HepG2 (cell line): Measurements from ENCODE around the gene LRRC4C. TPM values are rescaled to one million over a fixed set of nuclear protein-coding genes. Genes with fewer than 3 reads are reported as not detected.

ENCODE experiments used
- ATAC-seq: fragments of 200-7000 bp; cut with Tn5 transposase; 3 replicates; pipeline ENCODE4 v1.9.1; 2020; ENCODE audit warnings: mild to moderate bottlenecking, moderate library complexity
- BruUV-seq: library from RNA; stranded (reverse); fragments of 400-500 nt; replicated peaks from 2 replicates; lab custom pipeline; 2021; lab: Mats Ljungman, UMichigan
- CTCF ChIA-PET: fragments of 300-600 bp; formaldehyde crosslinking; extraction: SDS; loops from one replicate; lab custom pipeline; 2021; ENCODE audit warnings: low total read pairs, inconsistent platforms, low intra/inter-chr PET ratio; lab: Yijun Ruan, JAX
- POLR2A ChIA-PET: fragments of 350-600 bp; sonication (Branson Sonifier 250); formaldehyde crosslinking; loops from one replicate; lab custom pipeline; 2020; ENCODE audit warnings: antibody characterized with exemption, inconsistent platforms; lab: Yijun Ruan, JAX
- DNase-seq: peaks from one replicate; pipeline ENCODE4 v3.0.0-alpha.2; 2015; ENCODE audit warnings: low spot score
- FAIRE-seq: peaks from 3 replicates; lab custom pipeline; 2011; peaks lifted over from hg19 to GRCh38; lab: Jason Lieb, UNC
- H2AFZ ChIP-seq: one replicate; pipeline ENCODE4 v1.6.1; 2011; ENCODE audit warnings: low read length, inconsistent platforms
- H3K27ac ChIP-seq: fragments of 300-600 bp; 3 replicates; pipeline ENCODE4 v1.8.0; 2011; ENCODE audit warnings: mixed run types, mild to moderate bottlenecking, mixed read lengths, low read length, inconsistent platforms; ENCODE audit not compliant: insufficient read depth; ENCODE audit errors: extremely low read length
- H3K27me3 ChIP-seq, 2 experiments: fragments of 200-600 bp in 1 of 2; 2 replicates in 1 of 2; 3 replicates in 1 of 2; pipeline versions ENCODE4 v1.6.0 to v1.8.0; 2011; ENCODE audit warnings: low read length in 2 of 2, mild to moderate bottlenecking in 2 of 2, moderate library complexity in 2 of 2, inconsistent platforms in 1 of 2; ENCODE audit not compliant: insufficient read depth in 2 of 2, control insufficient read depth in 1 of 2
- H3K36me3 ChIP-seq, 2 experiments: fragments of 200-600 bp in 1 of 2; replicated peaks in 1 of 2; 2 replicates in 1 of 2; 3 replicates in 1 of 2; pipeline versions ENCODE4 v1.5.1 to v1.8.0; 2011; ENCODE audit warnings: low read length in 2 of 2, inconsistent platforms in 1 of 2; ENCODE audit not compliant: insufficient read depth in 2 of 2, control insufficient read depth in 1 of 2
- H3K4me1 ChIP-seq: 2 replicates; pipeline ENCODE4 v1.5.1; 2012; ENCODE audit warnings: low read length, inconsistent platforms; ENCODE audit not compliant: insufficient read depth
- H3K4me2 ChIP-seq: 2 replicates; pipeline ENCODE4 v1.6.0; 2011; ENCODE audit warnings: low read depth, low read length, inconsistent platforms
- H3K4me3 ChIP-seq, 3 experiments: fragments of 200-600 bp in 1 of 3; sonication (generic), shearing (Covaris generic) in 1 of 3; replicated peaks in 1 of 3; 2 replicates each; pipeline ENCODE4 v1.5.1; 2011 to 2016; ENCODE audit warnings: low read length in 3 of 3, inconsistent platforms in 2 of 3, low read depth in 2 of 3, mild to moderate bottlenecking in 2 of 3, control low read depth in 1 of 3, mixed read lengths in 1 of 3; ENCODE audit not compliant: insufficient read depth in 1 of 3
- H3K79me2 ChIP-seq: one replicate; pipeline ENCODE4 v1.6.1; 2011; ENCODE audit warnings: low read length, inconsistent platforms; ENCODE audit not compliant: insufficient read depth
- H3K9ac ChIP-seq: 2 replicates; pipeline ENCODE4 v1.6.0; 2011; ENCODE audit warnings: mild to moderate bottlenecking, low read depth, low read length, inconsistent platforms; ENCODE audit not compliant: insufficient read depth
- H3K9me3 ChIP-seq: 2 replicates; pipeline ENCODE4 v1.5.1; 2012; ENCODE audit warnings: mild to moderate bottlenecking, low read length
- H4K20me1 ChIP-seq: 2 replicates; pipeline ENCODE4 v1.6.0; 2011; ENCODE audit warnings: inconsistent platforms, mild to moderate bottlenecking, low read length, moderate library complexity; ENCODE audit not compliant: insufficient read depth
- ARNTL ChIP-seq: sonication (generic); formaldehyde crosslinking; IDR thresholded peaks from 2 replicates; pipeline ENCODE4 v1.4.0; 2020; ENCODE audit warnings: mild to moderate bottlenecking, missing genetic modification reagents
- KAT8 ChIP-seq: IDR thresholded peaks from 2 replicates; pipeline ENCODE4 v1.6.1; 2016; ENCODE audit warnings: missing genetic modification reagents, missing compliant biosample characterization
- MAZ ChIP-seq, 2 experiments: sonication (generic) in 1 of 2; formaldehyde crosslinking in 1 of 2; IDR thresholded peaks; 2 replicates each; pipeline versions ENCODE4 v1.5.0 to v1.6.1; 2012 to 2020; ENCODE audit warnings: low read depth in 2 of 2, mild to moderate bottlenecking in 2 of 2, borderline replicate concordance in 1 of 2, improper control_type of control experiment in 1 of 2, low read length in 1 of 2, missing genetic modification reagents in 1 of 2, moderate library complexity in 1 of 2
- PITX1 ChIP-seq: sonication (generic); formaldehyde crosslinking; IDR thresholded peaks from 2 replicates; pipeline ENCODE4 v1.5.1; 2020; ENCODE audit warnings: mild to moderate bottlenecking, missing genetic modification reagents
- ZFP41 ChIP-seq: sonication (generic); formaldehyde crosslinking; IDR thresholded peaks from 2 replicates; pipeline ENCODE4 v1.4.0; 2020; ENCODE audit warnings: mild to moderate bottlenecking, missing genetic modification reagents, borderline replicate concordance
- ZNF292 ChIP-seq: sonication (generic); formaldehyde crosslinking; IDR thresholded peaks from 2 replicates; pipeline ENCODE4 v1.8.1; 2022; ENCODE audit warnings: mild to moderate bottlenecking, low read depth, missing genetic modification reagents, borderline replicate concordance
- ZNF331 ChIP-seq: sonication (generic); formaldehyde crosslinking; IDR thresholded peaks from 2 replicates; pipeline ENCODE4 v1.4.0; 2020; ENCODE audit warnings: missing genetic modification reagents
- ZNF337 ChIP-seq: sonication (generic); formaldehyde crosslinking; IDR thresholded peaks from 2 replicates; pipeline ENCODE4 v1.5.1; 2020; ENCODE audit warnings: missing genetic modification reagents, low read depth, mild to moderate bottlenecking, borderline replicate concordance
- ZNF451 ChIP-seq: sonication (generic); formaldehyde crosslinking; IDR thresholded peaks from 2 replicates; pipeline ENCODE4 v1.5.0; 2020; ENCODE audit warnings: mild to moderate bottlenecking, missing genetic modification reagents
- ZNF768 ChIP-seq: sonication (generic); formaldehyde crosslinking; IDR thresholded peaks from 2 replicates; pipeline ENCODE4 v1.4.0; 2020; ENCODE audit warnings: missing genetic modification reagents
- ZNF782 ChIP-seq: sonication (generic); formaldehyde crosslinking; IDR thresholded peaks from 2 replicates; pipeline ENCODE4 v1.4.0; 2020; ENCODE audit warnings: missing genetic modification reagents, mild to moderate bottlenecking, borderline replicate concordance
- WGBS: methylation state at CpG from one replicate; pipeline ENCODE4 v1.1.6; 2017; ENCODE audit warnings: low lambda C conversion rate; 5-methylcytosine and 5-hydroxymethylcytosine counted together
- in situ Hi-C: cut with HindIII; loops from 2 replicates; pipeline ENCODE4 v1.10.0; 2017; ENCODE audit warnings: low pct_unique_long_range_greater_than_20kb; ENCODE audit not compliant: extremely low pct_ligation_motif_present
- intact Hi-C: fragments of 100-400 bp; cut with micrococcal nuclease; formaldehyde crosslinking; loops from one replicate; pipeline ENCODE4 v1.10.0; 2022; ENCODE audit not compliant: unreplicated experiment
- polyA plus RNA-seq, 8 experiments: library from polyadenylated mRNA; depleted of rRNA in 3 of 8; stranded (reverse) in 7 of 8; unstranded in 1 of 8; fragments of >200 nt; fragmentation: Illumina TruSeq in 4 of 8; extraction: Trizol in 4 of 8; gene quantifications; 2 replicates each; pipeline versions ENCODE4 v1.2.1 to v1.2.3, GENCODE V29; 2011 to 2016; ENCODE audit warnings: low read depth in 4 of 8, missing spikeins in 1 of 8, mixed read lengths in 1 of 8; ENCODE audit not compliant: insufficient read depth in 1 of 8
- total RNA-seq, 5 experiments: library from RNA; depleted of rRNA; stranded (reverse); fragments of >200 nt; fragmentation: Illumina TruSeq; extraction: Trizol; gene quantifications; 2 replicates each; pipeline ENCODE4 v1.2.3, GENCODE V29; 2016; ENCODE audit warnings: low read depth in 1 of 5
- TF ChIP-seq, protein P1 (sequence below): sonication (generic); formaldehyde crosslinking; IDR thresholded peaks from 2 replicates; pipeline ENCODE4 v1.4.0; 2020; ENCODE audit warnings: missing genetic modification reagents, mild to moderate bottlenecking, borderline replicate concordance
- TF ChIP-seq, protein P2 (sequence below): sonication (generic); formaldehyde crosslinking; IDR thresholded peaks from 2 replicates; pipeline ENCODE4 v1.4.0; 2020; ENCODE audit warnings: mild to moderate bottlenecking, missing genetic modification reagents
- TF ChIP-seq, protein P3 (sequence below): sonication (generic); formaldehyde crosslinking; IDR thresholded peaks from 2 replicates; pipeline ENCODE4 v1.4.0; 2020; ENCODE audit warnings: missing genetic modification reagents, borderline replicate concordance
- TF ChIP-seq, protein P4 (sequence below): sonication (generic); formaldehyde crosslinking; IDR thresholded peaks from 2 replicates; pipeline ENCODE4 v1.5.0; 2020; ENCODE audit warnings: missing genetic modification reagents, mild to moderate bottlenecking, borderline replicate concordance
- TF ChIP-seq, protein P5 (sequence below): sonication (generic); formaldehyde crosslinking; IDR thresholded peaks from 2 replicates; pipeline ENCODE4 v1.8.0; 2022; ENCODE audit warnings: low read depth, missing genetic modification reagents

Gene LRRC4C
- total and polyA plus RNA-seq, 2 of the 13 experiments (the other 11 are each of a cell fraction or from before 2014, with no cell fraction given) = not detected

DNA sequence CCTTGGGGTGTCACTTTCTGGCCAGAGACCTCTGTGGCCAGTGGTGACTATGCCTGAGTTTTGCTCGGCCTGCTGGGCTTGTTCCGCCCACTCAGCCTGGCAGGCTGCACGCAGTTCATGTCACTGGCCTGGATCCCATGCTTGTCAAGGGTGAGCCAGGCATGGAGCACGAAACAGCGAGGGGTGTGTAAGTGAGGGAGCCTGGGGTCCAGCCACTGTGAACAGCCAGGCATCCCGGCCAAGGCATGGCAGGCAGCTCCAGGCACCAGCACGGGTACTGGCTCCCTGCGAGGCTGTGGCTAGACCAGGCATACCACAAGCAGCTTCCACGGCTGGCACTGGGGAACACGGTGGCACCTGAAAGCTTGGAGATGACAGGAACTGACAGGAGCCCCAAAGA is 214.3 kb downstream of the LRRC4C start:
- Histone ChIP-seq H3K36me3 (no peaks in the 10 kb centered on the region), H3K9me3 (no peaks in the 10 kb centered on the region), H3K4me3 (no peak overlapping the region), H3K9ac (no peak overlapping the region), H2AFZ (no peak overlapping the region), H3K27me3 (no peaks in the 10 kb centered on the region), H4K20me1 (no peaks in the 10 kb centered on the region), H3K27ac (no peak overlapping the region), H3K4me2 (no peak overlapping the region), H3K79me2 (no peaks in the 10 kb centered on the region), H3K4me1 (no peaks in the 10 kb centered on the region)
- BruUV-seq = no TSS peak
- ChIA-PET CTCF (no interaction called here), POLR2A (no interaction called here)
- FAIRE-seq (no peak), DNase-seq (no peak), ATAC-seq (no peak)
- in situ Hi-C loops (no loop called here), intact Hi-C loops (no loop called here)
- no peak for TF ChIP-seq ZNF782 (CRISPR knock-in tag)
- TF ChIP-seq PITX1 (CRISPR knock-in tag) = no peak
- TF ChIP-seq ARNTL (CRISPR knock-in tag) = no peak
- TF ChIP-seq, protein P1, sequence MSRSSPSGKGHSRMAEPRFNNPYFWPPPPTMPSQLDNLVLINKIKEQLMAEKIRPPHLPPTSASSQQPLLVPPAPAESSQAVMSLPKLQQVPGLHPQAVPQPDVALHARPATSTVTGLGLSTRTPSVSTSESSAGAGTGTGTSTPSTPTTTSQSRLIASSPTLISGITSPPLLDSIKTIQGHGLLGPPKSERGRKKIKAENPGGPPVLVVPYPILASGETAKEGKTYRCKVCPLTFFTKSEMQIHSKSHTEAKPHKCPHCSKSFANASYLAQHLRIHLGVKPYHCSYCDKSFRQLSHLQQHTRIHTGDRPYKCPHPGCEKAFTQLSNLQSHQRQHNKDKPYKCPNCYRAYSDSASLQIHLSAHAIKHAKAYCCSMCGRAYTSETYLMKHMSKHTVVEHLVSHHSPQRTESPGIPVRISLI (CRISPR knock-in tag) = no peak
- TF ChIP-seq, protein P2, sequence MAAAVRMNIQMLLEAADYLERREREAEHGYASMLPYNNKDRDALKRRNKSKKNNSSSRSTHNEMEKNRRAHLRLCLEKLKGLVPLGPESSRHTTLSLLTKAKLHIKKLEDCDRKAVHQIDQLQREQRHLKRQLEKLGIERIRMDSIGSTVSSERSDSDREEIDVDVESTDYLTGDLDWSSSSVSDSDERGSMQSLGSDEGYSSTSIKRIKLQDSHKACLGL (CRISPR knock-in tag) = no peak
- no peak for TF ChIP-seq ZNF337 (CRISPR knock-in tag)
- TF ChIP-seq, protein P3, sequence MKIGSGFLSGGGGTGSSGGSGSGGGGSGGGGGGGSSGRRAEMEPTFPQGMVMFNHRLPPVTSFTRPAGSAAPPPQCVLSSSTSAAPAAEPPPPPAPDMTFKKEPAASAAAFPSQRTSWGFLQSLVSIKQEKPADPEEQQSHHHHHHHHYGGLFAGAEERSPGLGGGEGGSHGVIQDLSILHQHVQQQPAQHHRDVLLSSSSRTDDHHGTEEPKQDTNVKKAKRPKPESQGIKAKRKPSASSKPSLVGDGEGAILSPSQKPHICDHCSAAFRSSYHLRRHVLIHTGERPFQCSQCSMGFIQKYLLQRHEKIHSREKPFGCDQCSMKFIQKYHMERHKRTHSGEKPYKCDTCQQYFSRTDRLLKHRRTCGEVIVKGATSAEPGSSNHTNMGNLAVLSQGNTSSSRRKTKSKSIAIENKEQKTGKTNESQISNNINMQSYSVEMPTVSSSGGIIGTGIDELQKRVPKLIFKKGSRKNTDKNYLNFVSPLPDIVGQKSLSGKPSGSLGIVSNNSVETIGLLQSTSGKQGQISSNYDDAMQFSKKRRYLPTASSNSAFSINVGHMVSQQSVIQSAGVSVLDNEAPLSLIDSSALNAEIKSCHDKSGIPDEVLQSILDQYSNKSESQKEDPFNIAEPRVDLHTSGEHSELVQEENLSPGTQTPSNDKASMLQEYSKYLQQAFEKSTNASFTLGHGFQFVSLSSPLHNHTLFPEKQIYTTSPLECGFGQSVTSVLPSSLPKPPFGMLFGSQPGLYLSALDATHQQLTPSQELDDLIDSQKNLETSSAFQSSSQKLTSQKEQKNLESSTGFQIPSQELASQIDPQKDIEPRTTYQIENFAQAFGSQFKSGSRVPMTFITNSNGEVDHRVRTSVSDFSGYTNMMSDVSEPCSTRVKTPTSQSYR (CRISPR knock-in tag) = no peak
- TF ChIP-seq ZFP41 (CRISPR knock-in tag) = no peak
- TF ChIP-seq ZNF768 (CRISPR knock-in tag) = no peak
- TF ChIP-seq ZNF292 (CRISPR knock-in tag) = no peak
- no peak for TF ChIP-seq KAT8 (CRISPR knock-in tag)
- TF ChIP-seq MAZ (IDR thresholded peaks at IDR 0.05; ENCODE audit: borderline replicate concordance, low read depth, low read length) = no peak
- TF ChIP-seq MAZ (CRISPR knock-in tag; IDR thresholded peaks at IDR 0.05; ENCODE audit: low read depth) = no peak
- TF ChIP-seq, protein P4, sequence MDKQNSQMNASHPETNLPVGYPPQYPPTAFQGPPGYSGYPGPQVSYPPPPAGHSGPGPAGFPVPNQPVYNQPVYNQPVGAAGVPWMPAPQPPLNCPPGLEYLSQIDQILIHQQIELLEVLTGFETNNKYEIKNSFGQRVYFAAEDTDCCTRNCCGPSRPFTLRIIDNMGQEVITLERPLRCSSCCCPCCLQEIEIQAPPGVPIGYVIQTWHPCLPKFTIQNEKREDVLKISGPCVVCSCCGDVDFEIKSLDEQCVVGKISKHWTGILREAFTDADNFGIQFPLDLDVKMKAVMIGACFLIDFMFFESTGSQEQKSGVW (CRISPR knock-in tag) = no peak
- no peak for TF ChIP-seq ZNF331 (CRISPR knock-in tag)
- TF ChIP-seq ZNF451 (CRISPR knock-in tag) = no peak
- TF ChIP-seq, protein P5, sequence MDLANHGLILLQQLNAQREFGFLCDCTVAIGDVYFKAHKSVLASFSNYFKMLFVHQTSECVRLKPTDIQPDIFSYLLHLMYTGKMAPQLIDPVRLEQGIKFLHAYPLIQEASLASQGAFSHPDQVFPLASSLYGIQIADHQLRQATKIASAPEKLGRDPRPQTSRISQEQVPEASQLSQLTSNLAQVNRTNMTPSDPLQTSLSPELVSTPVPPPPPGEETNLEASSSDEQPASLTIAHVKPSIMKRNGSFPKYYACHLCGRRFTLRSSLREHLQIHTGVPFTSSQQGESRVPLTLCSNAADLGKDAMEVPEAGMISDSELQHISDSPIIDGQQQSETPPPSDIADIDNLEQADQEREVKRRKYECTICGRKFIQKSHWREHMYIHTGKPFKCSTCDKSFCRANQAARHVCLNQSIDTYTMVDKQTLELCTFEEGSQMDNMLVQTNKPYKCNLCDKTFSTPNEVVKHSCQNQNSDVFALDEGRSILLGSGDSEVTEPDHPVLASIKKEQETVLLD (CRISPR knock-in tag) = no peak
- 24% methylated on average over 6 of the region's 10 CpGs for WGBS
